Trophoblast cell (in vitro differentiated cells and primary cell): ENCODE results near the gene DOCK10.

Experiments used
- DNase-seq, 2 donors: peaks; one replicate each; pipeline ENCODE4 v3.0.0-alpha.2; 2016
- H2AFZ ChIP-seq: 2 replicates; pipeline ENCODE4 v1.6.1; 2013; ENCODE audit warnings: low read length, moderate library complexity, mild to moderate bottlenecking; ENCODE audit not compliant: insufficient read depth, poor library complexity
- H2AK5ac ChIP-seq: 2 replicates; pipeline ENCODE4 v1.6.1; 2013; ENCODE audit warnings: mild to moderate bottlenecking, low read length
- H2BK120ac ChIP-seq: 2 replicates; pipeline ENCODE4 v1.6.1; 2013; ENCODE audit warnings: low read length, mild to moderate bottlenecking, moderate library complexity; ENCODE audit not compliant: insufficient read depth, poor library complexity
- H2BK12ac ChIP-seq: 2 replicates; pipeline ENCODE4 v1.6.1; 2013; ENCODE audit warnings: mild to moderate bottlenecking, low read length, moderate library complexity
- H2BK5ac ChIP-seq: 2 replicates; pipeline ENCODE4 v1.6.1; 2013; ENCODE audit warnings: low read length, low read depth, moderate library complexity, mild to moderate bottlenecking; ENCODE audit not compliant: poor library complexity
- H3K14ac ChIP-seq: 2 replicates; pipeline ENCODE4 v1.6.1; 2013; ENCODE audit warnings: mild to moderate bottlenecking, low read length
- H3K18ac ChIP-seq: 2 replicates; pipeline ENCODE4 v1.6.1; 2013; ENCODE audit warnings: mild to moderate bottlenecking, low read length
- H3K23ac ChIP-seq: 2 replicates; pipeline ENCODE4 v1.6.1; 2013; ENCODE audit warnings: low read length
- H3K27ac ChIP-seq: 2 replicates; pipeline ENCODE4 v1.5.1; 2013; ENCODE audit warnings: low read depth, mild to moderate bottlenecking, inconsistent platforms, low read length, moderate library complexity
- H3K27me3 ChIP-seq: 2 replicates; pipeline ENCODE4 v1.6.1; 2013; ENCODE audit warnings: inconsistent platforms, mild to moderate bottlenecking, low read length, moderate library complexity; ENCODE audit not compliant: insufficient read depth
- H3K36me3 ChIP-seq, 2 experiments: 1 replicate in 1 of 2; 2 replicates in 1 of 2; pipeline ENCODE4 v1.6.1; 2013; ENCODE audit warnings: low read length in 2 of 2, mild to moderate bottlenecking in 2 of 2, moderate library complexity in 1 of 2; ENCODE audit not compliant: insufficient read depth in 2 of 2, control insufficient read depth in 1 of 2
- H3K4ac ChIP-seq: 2 replicates; pipeline ENCODE4 v1.6.1; 2013; ENCODE audit warnings: low read depth, mild to moderate bottlenecking, low read length, moderate library complexity
- H3K4me1 ChIP-seq, 2 experiments: 1 replicate in 1 of 2; 2 replicates in 1 of 2; pipeline ENCODE4 v1.6.1; 2013; ENCODE audit warnings: low read length in 2 of 2, mild to moderate bottlenecking in 2 of 2, moderate library complexity in 1 of 2; ENCODE audit not compliant: insufficient read depth in 2 of 2, control insufficient read depth in 1 of 2
- H3K4me2 ChIP-seq: 2 replicates; pipeline ENCODE4 v1.6.1; 2013; ENCODE audit warnings: inconsistent platforms, mild to moderate bottlenecking, low read length, moderate library complexity
- H3K4me3 ChIP-seq: 2 replicates; pipeline ENCODE4 v1.5.1; 2013; ENCODE audit warnings: mild to moderate bottlenecking, low read depth, low read length, inconsistent platforms
- H3K79me1 ChIP-seq: one replicate; pipeline ENCODE4 v1.6.1; 2013; ENCODE audit warnings: low read length
- H3K79me2 ChIP-seq: 2 replicates; pipeline ENCODE4 v1.6.1; 2013; ENCODE audit warnings: low read length, mild to moderate bottlenecking; ENCODE audit not compliant: control insufficient read depth, insufficient read depth, poor library complexity
- H3K9ac ChIP-seq: 2 replicates; pipeline ENCODE4 v1.6.1; 2013; ENCODE audit warnings: mild to moderate bottlenecking, low read length
- H3K9me3 ChIP-seq: 2 replicates; pipeline ENCODE4 v1.6.1; 2013; ENCODE audit warnings: low read depth, mild to moderate bottlenecking, control low read depth, inconsistent platforms, low read length; ENCODE audit not compliant: insufficient read depth
- H4K12ac ChIP-seq: 2 replicates; pipeline ENCODE4 v1.6.1; 2013; ENCODE audit warnings: low read depth, mild to moderate bottlenecking, low read length, moderate library complexity
- H4K8ac ChIP-seq: 2 replicates; pipeline ENCODE4 v1.6.1; 2013; ENCODE audit warnings: low read depth, mild to moderate bottlenecking, low read length, moderate library complexity
- H4K91ac ChIP-seq: one replicate; pipeline ENCODE4 v1.6.1; 2013; ENCODE audit warnings: low read depth, mild to moderate bottlenecking, low read length, moderate library complexity
- WGBS: extraction: QIAGEN DNeasy Blood & Tissue Kit; methylation state at CpG from one replicate; pipeline ENCODE4 v1.1.7; 2013; ENCODE audit warnings: missing lambda C conversion rate; ENCODE audit not compliant: insufficient read length, insufficient coverage; ENCODE audit errors: extremely low coverage; 5-methylcytosine and 5-hydroxymethylcytosine counted together

DOCK10 gene

GRCh38 chr2:224982910-224983711 lies 59.2 kb downstream of the DOCK10 start:
- Histone ChIP-seq H3K9ac (no peak overlapping the region), H4K91ac (no peak overlapping the region), H3K4ac (no peak overlapping the region), H3K27me3 (no peaks in the 10 kb centered on the region), H3K36me3 (no peaks in the 10 kb centered on the region), H3K4me3 (no peak overlapping the region), H3K14ac (no peak overlapping the region), H4K8ac (no peak overlapping the region), H3K9me3 (no peaks in the 10 kb centered on the region), H3K4me2 (no peak overlapping the region), H3K23ac (no peak overlapping the region), H2AK5ac (no peak overlapping the region), H2BK120ac (no peak overlapping the region), H2AFZ (no peak overlapping the region), H3K4me1 (no peaks in the 10 kb centered on the region), H4K12ac (no peak overlapping the region), H2BK5ac (no peak overlapping the region), H3K79me2 (no peaks in the 10 kb centered on the region), H3K18ac (no peak overlapping the region), H3K27ac (no peak overlapping the region), H3K79me1 (no peaks in the 10 kb centered on the region), H2BK12ac (no peak overlapping the region)
- no peak for DNase-seq
- WGBS: no CpG with 5 or more reads among the region's 14 CpGs

DNA sequence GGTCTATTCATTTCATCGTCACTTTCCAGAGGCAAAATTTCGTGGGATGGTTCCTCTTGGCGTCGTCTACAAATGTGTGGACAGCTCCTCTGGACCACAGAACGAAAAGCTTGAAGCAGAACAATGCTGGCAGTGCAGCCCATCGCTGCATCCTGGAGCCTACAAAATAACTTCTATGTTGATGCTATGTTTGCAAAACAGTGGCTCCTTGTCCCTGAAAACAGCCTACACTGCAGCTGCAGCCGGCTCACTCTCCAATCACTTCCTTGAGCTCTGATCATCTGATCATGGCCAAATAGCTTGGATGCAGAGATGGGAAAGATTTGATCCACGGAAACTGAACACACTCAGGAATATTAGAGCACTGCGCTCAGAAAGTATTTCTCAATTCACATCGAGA lies 60.0 kb downstream of the DOCK10 start:
- no peaks in the 10 kb centered on the region for H3K4me1 ChIP-seq
- H3K79me1 ChIP-seq: no peaks in the 10 kb centered on the region
- WGBS: no CpG with 5 or more reads among the region's 10 CpGs

GRCh38 chr2:224976629-224977525 lies 65.4 kb downstream of the DOCK10 start:
- Histone ChIP-seq H3K4me1 (no peaks in the 10 kb centered on the region), H3K23ac (no peak overlapping the region), H2AFZ (no peak overlapping the region), H4K12ac (no peak overlapping the region), H3K9me3 (no peaks in the 10 kb centered on the region), H3K79me2 (no peaks in the 10 kb centered on the region), H2BK120ac (no peak overlapping the region), H3K4me3 (no peak overlapping the region), H3K27me3 (no peaks in the 10 kb centered on the region), H3K27ac (no peak overlapping the region), H3K9ac (no peak overlapping the region), H3K4me2 (no peak overlapping the region), H2BK5ac (no peak overlapping the region), H3K14ac (no peak overlapping the region), H4K91ac (no peak overlapping the region), H3K18ac (no peak overlapping the region), H3K36me3 (no peaks in the 10 kb centered on the region), H3K4ac (no peak overlapping the region), H4K8ac (no peak overlapping the region), H3K79me1 (no peaks in the 10 kb centered on the region), H2AK5ac (no peak overlapping the region), H2BK12ac (no peak overlapping the region)
- no peak for DNase-seq
- WGBS: no CpG with 5 or more reads among the region's 7 CpGs

More for the DNA sequence above, 60.0 kb downstream of the DOCK10 start:
- Histone ChIP-seq H3K27me3 (no peaks in the 10 kb centered on the region), H4K91ac (no peak overlapping the region), H3K9ac (no peak overlapping the region), H3K27ac (no peak overlapping the region), H4K12ac (no peak overlapping the region), H2AK5ac (no peak overlapping the region), H3K36me3 (no peaks in the 10 kb centered on the region), H3K23ac (no peak overlapping the region), H3K4me2 (no peak overlapping the region), H3K4me3 (no peak overlapping the region), H2BK12ac (no peak overlapping the region), H2AFZ (no peak overlapping the region), H3K9me3 (no peaks in the 10 kb centered on the region), H4K8ac (no peak overlapping the region), H3K14ac (no peak overlapping the region), H2BK5ac (no peak overlapping the region), H2BK120ac (no peak overlapping the region), H3K4ac (no peak overlapping the region), H3K79me2 (no peaks in the 10 kb centered on the region), H3K18ac (no peak overlapping the region)
- no peak for DNase-seq

GRCh38 chr2:224975761-224976160 lies 66.5 kb downstream of the DOCK10 start:
- no peak overlapping the region for H3K14ac ChIP-seq
- H2BK120ac ChIP-seq: no peak overlapping the region
- no peak overlapping the region for H3K4me3 ChIP-seq
- H4K8ac ChIP-seq: no peak overlapping the region
- no peak overlapping the region for H3K4ac ChIP-seq
- WGBS: no CpG with 5 or more reads among the region's 4 CpGs
- H3K27me3 ChIP-seq: no peaks in the 10 kb centered on the region
- DNase-seq: no peak
- H3K9me3 ChIP-seq: no peaks in the 10 kb centered on the region
- no peak overlapping the region for H4K91ac ChIP-seq
- no peak overlapping the region for H3K18ac ChIP-seq
- H2BK12ac ChIP-seq: no peak overlapping the region
- H3K23ac ChIP-seq: no peak overlapping the region
- H3K4me1 ChIP-seq: no peaks in the 10 kb centered on the region
- no peak overlapping the region for H4K12ac ChIP-seq
- H3K9ac ChIP-seq: no peak overlapping the region
- no peak overlapping the region for H2AFZ ChIP-seq
- no peaks in the 10 kb centered on the region for H3K79me2 ChIP-seq
- H3K36me3 ChIP-seq: no peaks in the 10 kb centered on the region
- H3K4me2 ChIP-seq: no peak overlapping the region
- H2BK5ac ChIP-seq: no peak overlapping the region
- no peaks in the 10 kb centered on the region for H3K79me1 ChIP-seq
- H3K27ac ChIP-seq: no peak overlapping the region
- no peak overlapping the region for H2AK5ac ChIP-seq
